ENCODE results near the gene SMARCAL1.

Gene SMARCAL1

GRCh38 chr2:216485745-216486144, 73.5 kb downstream of the SMARCAL1 start:
- DNase-seq (ENCODE audit: extremely low spot score) = no peak
- POLR2A ChIA-PET = no interaction called here
- CTCF ChIA-PET = interaction anchor here (0.8 to 2.0 kb wide), 2 partner anchors 8 to 19 kb away, joined by 3 to 7 read pairs; no protein-coding TSS in a partner anchor
- TF ChIP-seq CTCF (IDR thresholded peaks at IDR 0.05; ENCODE audit: control extremely low read depth, extremely low read depth, low read depth, missing control alignments) = no peak

- ChIA-PET POLR2A (interaction anchor here (1.0 kb wide), 1 partner anchor 12 kb away, joined by 3 read pairs; the partner anchor contains the start of gene RPL37A), CTCF (interaction anchor here (0.8 to 2.0 kb wide), 3 partner anchors 7 to 18 kb away, joined by 3 to 7 read pairs (median 4); no protein-coding TSS in a partner anchor)
- TF ChIP-seq CTCF (IDR thresholded peaks at IDR 0.05; ENCODE audit: control extremely low read depth, extremely low read depth, low read depth, missing control alignments) = no peak
- no peak for DNase-seq (ENCODE audit: extremely low spot score)
These were observed 74.0 kb downstream of the SMARCAL1 start for GRCh38 chr2:216486271-216486670.

GRCh38 chr2:216486708-216487107, 74.4 kb downstream of the SMARCAL1 start:
- ChIA-PET POLR2A (interaction anchor here (1.0 kb wide), 1 partner anchor 12 kb away, joined by 3 read pairs; the partner anchor contains the start of gene RPL37A), CTCF (interaction anchor here (0.8 to 2.0 kb wide), 3 partner anchors 7 to 18 kb away, joined by 3 to 7 read pairs (median 4); no protein-coding TSS in a partner anchor)
- DNase-seq (ENCODE audit: extremely low spot score) = no peak
- TF ChIP-seq CTCF (IDR thresholded peaks at IDR 0.05; ENCODE audit: control extremely low read depth, extremely low read depth, low read depth, missing control alignments) = no peak

- ChIA-PET POLR2A (no interaction called here), CTCF (interaction anchor here (1.1 kb wide), 1 partner anchor 11 kb away, joined by 4 read pairs; no protein-coding TSS in a partner anchor)
- TF ChIP-seq CTCF (IDR thresholded peaks at IDR 0.05; ENCODE audit: control extremely low read depth, extremely low read depth, low read depth, missing control alignments) = no peak
- DNase-seq (ENCODE audit: extremely low spot score) = no peak
These were observed 77.8 kb downstream of the SMARCAL1 start for GRCh38 chr2:216490061-216490460.

GRCh38 chr2:216491793-216492596, 79.7 kb downstream of the SMARCAL1 start:
- DNase-seq (ENCODE audit: extremely low spot score) = peak; percentile 64
- no peak for TF ChIP-seq CTCF (IDR thresholded peaks at IDR 0.05; ENCODE audit: control extremely low read depth, extremely low read depth, low read depth, missing control alignments)
- ChIA-PET CTCF (interaction anchor here (0.8 to 2.3 kb wide), 6 partner anchors 14 to 377 kb away, joined by 3 to 7 read pairs (median 3); no protein-coding TSS in a partner anchor), POLR2A (no interaction called here)

GRCh38 chr2:216492597-216493333, 80.5 kb downstream of the SMARCAL1 start:
- ChIA-PET CTCF (interaction anchor here (0.8 to 2.3 kb wide), 6 partner anchors 15 to 101 kb away, joined by 3 to 7 read pairs (median 3); no protein-coding TSS in a partner anchor), POLR2A (no interaction called here)
- no peak for DNase-seq (ENCODE audit: extremely low spot score)
- TF ChIP-seq CTCF (IDR thresholded peaks at IDR 0.05; ENCODE audit: control extremely low read depth, extremely low read depth, low read depth, missing control alignments) = no peak

Measured in GM10248 (cell line).